SH-SY5Y (cell line): ENCODE results near the gene ST7L.

ENCODE experiments used
- GATA2 ChIP-seq: IDR thresholded peaks from 2 replicates; pipeline ENCODE4 v1.6.1; 2011; ENCODE audit warnings: mild to moderate bottlenecking, low read depth, low read length
- GATA3 ChIP-seq: IDR thresholded peaks from 2 replicates; pipeline ENCODE4 v1.6.1; 2011; ENCODE audit warnings: low read depth, mild to moderate bottlenecking, low read length, moderate library complexity

- TF ChIP-seq GATA2 = no peak
- no peak for TF ChIP-seq GATA3
Measured at GRCh38 chr1:112637254-112638109, 18.5 kb upstream of the ST7L start.
